Measurements from ENCODE around the gene MTCH1. TPM values are rescaled to one million over a fixed set of nuclear protein-coding genes. Genes with fewer than 3 reads are reported as not detected.
A peak's percentile ranks its signal among the peaks of the same experiment; 100 is the strongest.

MTCH1 gene
- total and polyA plus RNA-seq, 2 of the 4 experiments (the other 2 are of a cell fraction), result 215 to 263 TPM

DNA sequence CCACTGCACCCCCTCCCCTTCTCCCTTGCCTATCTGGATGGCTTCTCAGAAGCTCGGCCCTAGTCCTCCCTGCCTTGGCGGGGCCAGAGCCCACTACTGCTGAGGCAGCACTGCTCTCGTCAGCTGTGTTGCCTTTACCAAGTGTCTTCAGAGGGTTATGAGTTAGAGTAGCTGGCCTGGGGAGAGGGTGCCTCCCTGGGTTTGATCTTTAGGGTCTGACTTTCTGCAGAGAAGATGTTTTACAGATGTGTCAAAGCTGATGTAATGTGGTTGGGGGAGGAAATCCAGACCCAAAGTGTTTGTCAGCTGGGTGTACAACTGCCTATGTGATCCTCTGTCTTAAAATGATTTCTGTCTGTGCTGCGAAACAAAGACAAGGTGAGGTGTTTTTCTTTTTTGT, 61.9 kb downstream of the MTCH1 start:
- Histone ChIP-seq H3K27ac (ENCODE audit: insufficient read depth, low read length) (no peak overlapping the region), H3K4me1 (ENCODE audit: control insufficient read depth, insufficient read depth, low read length) (peaks cover 41% of the 10 kb centered on the region), H3K4me2 (ENCODE audit: low read depth, low read length) (no peak overlapping the region), H3K9me1 (ENCODE audit: insufficient read depth, low read length) (peaks cover 20% of the 10 kb centered on the region), H3K14ac (replicated peaks; ENCODE audit: low read depth, low read length) (no peak overlapping the region), H3K36me3 (ENCODE audit: control insufficient read depth, insufficient read depth, low read length) (peaks cover 21% of the 10 kb centered on the region), H3K9me3 (ENCODE audit: control insufficient read depth, insufficient read depth, low read length) (no peaks in the 10 kb centered on the region), H4K20me1 (ENCODE audit: insufficient read depth, low read length) (no peaks in the 10 kb centered on the region), H3K4ac (ENCODE audit: low read depth, low read length) (peak overlapping the region; percentile 8; the same call in 1 of the 2 replicates), H2AK9ac (replicated peaks; ENCODE audit: low read depth, low read length, poor library complexity) (no peak overlapping the region), H2BK5ac (ENCODE audit: low read depth, low read length, poor library complexity, severe bottlenecking) (no peak overlapping the region), H2BK15ac (ENCODE audit: low read depth, low read length) (no peak overlapping the region), H2AK5ac (ENCODE audit: low read depth, low read length) (no peak overlapping the region), H3K4me3 (ENCODE audit: insufficient read depth, low read depth, low read length) (no peak overlapping the region), H2AFZ (replicated peaks; ENCODE audit: low read length, poor library complexity) (no peak overlapping the region), H4K5ac (ENCODE audit: low read depth, low read length) (no peak overlapping the region), H3K27me3 (ENCODE audit: control insufficient read depth, insufficient read depth, low read length) (no peaks in the 10 kb centered on the region), H3K9ac (ENCODE audit: low read depth, low read length) (no peak overlapping the region), H2BK120ac (ENCODE audit: low read depth, low read length) (no peak overlapping the region), H2BK20ac (ENCODE audit: low read depth, low read length) (peak overlapping the region; percentile 1; the same call in 1 of the 2 replicates), H3K18ac (ENCODE audit: low read depth, low read length) (peak overlapping the region; percentile 2; the same call in 1 of the 2 replicates), H4K91ac (ENCODE audit: insufficient read depth, low read depth, low read length) (no peak overlapping the region), H4K8ac (ENCODE audit: low read depth in 2 of 2, low read length in 2 of 2) (no peak overlapping the region), H3K79me1 (ENCODE audit: low read depth in 1 of 2, low read length in 2 of 2) (peaks cover 0 to 3% of the 10 kb centered on the region in 2 experiments; a peak in 1 of 4 replicates), H3K56ac (ENCODE audit: extremely low read depth, insufficient read depth, low read length) (no peak overlapping the region), H3K23ac (ENCODE audit: low read depth, low read length) (no peak overlapping the region)
- ChIA-PET POLR2A (ENCODE audit: unreplicated experiment) (no interaction called here), CTCF (no interaction called here)
- in situ Hi-C loops (cut with MboI; ENCODE audit: low sequenced_read_pairs) (no loop called here), intact Hi-C loops (cut with micrococcal nuclease) (no loop called here), dilution Hi-C loops (cut with HindIII; ENCODE audit: low sequenced_read_pairs, unreplicated experiment) (no loop called here)
- TF ChIP-seq USF2 (IDR thresholded peaks at IDR 0.05; ENCODE audit: low read depth, low read length), result no peak
- no peak for TF ChIP-seq ELK1 (IDR thresholded peaks at IDR 0.05; ENCODE audit: borderline replicate concordance, low read depth, low read length)
- no peak for TF ChIP-seq SMC3 (IDR thresholded peaks at IDR 0.05; ENCODE audit: low read depth, low read length)
- BruUV-seq (replicated peaks), result no TSS peak
- ATAC-seq (ENCODE audit: low read depth) (peak; percentile 15; the same call in 1 of the 2 replicates), DNase-seq (peak; percentile 46)
- WGBS, 2 experiments (ENCODE audit: extremely low coverage in 2 of 2, insufficient read length in 1 of 2), result no CpG with 5 or more reads among the region's 4 CpGs

Measured in IMR-90 (cell line).